GM18873 (cell line): ENCODE measurements around the gene SCO2.

Experiments used
- ATAC-seq: cut with Tn5 transposase; IDR thresholded peaks from one replicate; pipeline ENCODE4 v1.9.1; 2021; ENCODE audit warnings: mild to moderate bottlenecking, moderate library complexity, moderate number of reproducible peaks; ENCODE audit not compliant: unreplicated experiment, low FRiP score

The SCO2 gene

DNA sequence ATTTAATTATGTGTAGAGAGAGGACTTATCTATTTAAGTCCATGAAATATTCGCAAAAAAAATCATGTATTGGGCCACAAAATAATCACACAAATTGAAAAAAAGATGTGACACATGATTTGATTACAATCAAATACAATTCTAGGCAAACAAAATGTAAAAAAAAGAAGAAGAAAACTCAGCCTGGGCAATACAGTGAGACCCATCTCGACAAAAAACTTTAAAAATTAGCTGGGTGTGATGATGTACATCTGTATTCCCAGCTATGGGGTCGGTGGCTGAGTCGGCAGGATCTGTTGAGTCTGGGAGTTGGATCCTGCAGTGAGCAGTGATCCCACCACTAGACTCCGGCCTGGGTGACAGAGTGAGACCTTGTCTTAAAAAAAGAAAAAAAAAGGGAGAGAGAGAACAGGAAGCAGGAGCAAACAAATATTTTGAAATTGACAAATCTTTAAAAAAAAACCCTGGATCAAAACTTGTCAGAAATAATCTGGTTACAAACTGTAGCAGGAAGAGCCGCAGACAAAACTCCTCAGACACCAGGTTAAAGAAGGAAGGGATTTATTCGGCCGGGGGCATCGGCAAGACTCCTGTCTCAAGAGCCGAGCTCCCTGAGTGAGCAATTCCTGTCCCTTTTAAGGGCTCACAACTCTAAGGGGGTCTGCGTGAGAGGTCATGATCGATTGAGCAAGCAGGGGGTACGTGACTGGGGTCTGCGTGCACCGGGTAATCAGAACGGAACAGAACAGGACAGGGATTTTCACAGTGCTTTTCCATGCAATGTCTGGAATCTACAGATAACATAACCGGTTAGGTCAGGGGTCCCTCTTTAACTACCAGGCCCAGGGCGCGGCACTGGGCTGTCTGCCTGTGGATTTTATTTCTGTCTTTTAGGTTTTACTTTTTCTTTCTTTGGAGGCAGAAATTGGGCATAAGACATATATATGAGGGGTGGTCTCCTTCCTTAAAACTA is 7.7 kb upstream of the SCO2 start:
- no peak for ATAC-seq

GRCh38 chr22:50531962-50532674 is 6.7 kb upstream of the SCO2 start:
- no peak for ATAC-seq

- no peak for ATAC-seq
These were observed 6.2 kb upstream of the SCO2 start for GRCh38 chr22:50531546-50531961.

DNA sequence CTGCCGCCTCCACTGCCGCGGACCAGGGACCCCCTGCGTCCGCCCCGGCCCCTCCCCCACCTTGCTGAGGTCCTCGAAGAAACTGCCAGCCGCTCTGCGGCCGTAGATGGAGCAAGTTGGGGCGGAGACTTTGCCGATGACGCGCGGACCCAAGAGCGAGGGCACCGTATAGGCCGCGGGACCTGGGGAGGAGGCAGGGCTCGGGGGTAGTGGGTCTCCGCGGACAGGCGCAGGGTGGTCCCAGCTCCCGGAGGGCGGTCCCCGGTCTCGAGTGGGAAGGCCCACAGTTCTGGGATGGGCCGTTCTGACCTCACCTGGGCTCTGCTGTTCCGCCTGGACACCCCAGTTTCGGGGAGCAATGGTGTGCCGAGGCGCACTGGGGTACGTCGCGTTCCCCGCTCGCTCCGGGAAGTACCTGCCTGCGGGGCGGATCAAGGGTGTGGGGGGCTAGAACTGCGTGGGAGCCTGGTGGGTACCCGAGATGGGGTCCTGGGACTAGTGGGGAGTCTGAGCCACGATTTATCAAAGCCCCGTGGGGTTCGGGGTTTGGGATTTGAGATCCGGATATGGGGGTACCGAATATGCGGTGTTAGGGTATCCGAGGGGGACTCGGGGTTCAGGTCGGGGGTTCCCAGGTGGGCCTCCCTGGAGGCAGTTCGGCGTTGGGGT is 5.6 kb upstream of the SCO2 start:
- no peak for ATAC-seq

GRCh38 chr22:50530580-50530876 is 5.1 kb upstream of the SCO2 start:
- no peak for ATAC-seq

GRCh38 chr22:50529897-50530579 is 4.6 kb upstream of the SCO2 start, which contains the start of gene TYMP:
TYMP (minus strand) TSS chr22:50530012; CDS start chr22:50529709, 303 bp downstream.
- ATAC-seq: no peak

- ATAC-seq: no peak
These were observed 4.1 kb upstream of the SCO2 start for GRCh38 chr22:50529416-50529896.

GRCh38 chr22:50528682-50529415 is 3.5 kb upstream of the SCO2 start:
- no peak for ATAC-seq

GRCh38 chr22:50527921-50528681 is 2.7 kb upstream of the SCO2 start:
- no peak for ATAC-seq

GRCh38 chr22:50526834-50527801 is 1.7 kb upstream of the SCO2 start:
- no peak for ATAC-seq

- peak; percentile 13 for ATAC-seq
These were observed 873 bp upstream of the SCO2 start for GRCh38 chr22:50526108-50526833.

DNA sequence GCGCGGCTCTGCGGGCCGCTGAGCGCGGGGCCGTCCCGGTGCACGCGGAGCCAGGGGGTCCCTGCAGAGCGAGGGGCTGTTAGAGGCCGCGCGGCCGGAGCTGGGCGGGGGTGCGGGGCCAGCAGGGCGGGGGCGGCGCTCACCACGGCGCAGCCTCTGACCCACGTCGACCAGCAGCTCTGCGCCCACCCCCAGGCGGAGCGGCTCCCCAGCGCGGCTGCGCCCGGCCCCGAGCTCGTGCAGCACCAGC is 385 bp upstream of the SCO2 start:
- no peak for ATAC-seq

DNA sequence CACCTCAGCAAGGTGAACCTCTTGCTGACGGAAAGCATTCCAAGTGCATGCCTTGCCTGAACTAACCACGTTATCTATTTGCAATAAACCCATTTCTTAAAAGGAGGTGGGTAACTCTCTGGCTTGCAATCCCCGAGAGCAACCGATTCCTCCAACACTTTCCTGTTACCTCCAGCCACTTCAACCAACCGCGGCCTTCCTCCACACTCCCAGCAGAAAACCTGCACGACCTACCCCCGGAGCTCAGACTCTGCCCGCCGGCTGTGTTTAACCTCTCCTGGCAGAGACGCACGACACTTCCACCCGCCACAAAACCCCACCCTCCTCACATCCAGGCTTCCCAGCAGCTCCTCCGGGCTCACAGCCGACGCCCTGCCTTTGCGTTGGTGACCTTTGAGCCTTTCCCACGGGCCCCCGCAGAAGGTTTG is 708 bp downstream of the SCO2 start:
- no peak for ATAC-seq

DNA sequence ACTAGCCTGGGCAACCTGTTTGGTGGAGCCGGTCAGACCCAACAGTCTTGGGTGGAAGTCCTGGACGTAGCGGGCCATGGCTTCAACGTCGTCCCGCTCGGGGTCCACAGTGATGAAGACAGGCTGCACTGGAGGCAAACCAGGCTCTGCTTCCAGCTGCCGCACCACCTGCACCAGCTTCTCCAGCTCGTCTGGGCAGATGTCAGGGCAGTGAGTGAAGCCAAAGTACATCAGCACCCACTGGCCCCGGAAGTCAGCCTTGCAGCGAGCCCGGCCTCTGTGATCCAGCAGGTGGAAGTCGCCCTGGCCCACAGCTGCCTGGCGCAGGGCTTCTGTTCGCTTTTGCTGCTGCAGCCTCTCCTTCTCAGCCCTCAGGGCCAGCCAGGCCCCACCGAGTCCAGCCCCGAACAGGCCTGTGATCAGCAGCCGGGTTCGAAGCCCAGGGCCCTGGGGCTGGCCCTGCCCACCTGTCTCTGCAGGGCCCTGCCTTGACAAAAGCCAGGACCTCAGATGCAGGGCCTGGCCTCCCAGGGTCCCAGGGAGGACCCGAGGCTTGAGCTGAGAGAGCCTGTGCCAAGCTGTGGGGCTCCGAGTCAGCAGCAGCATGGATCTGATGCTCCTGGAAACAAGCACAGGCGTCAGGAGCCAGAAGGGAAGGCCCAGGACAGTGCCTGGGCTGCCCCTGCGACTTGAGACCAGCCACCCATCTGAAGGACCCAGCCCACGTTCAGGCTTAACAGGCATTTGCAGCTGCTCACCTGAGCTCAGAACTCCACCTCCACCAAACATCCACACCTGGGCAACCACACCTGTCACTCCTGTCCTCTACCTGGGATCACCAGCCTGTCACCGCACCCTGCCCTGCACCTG is 1.4 kb downstream of the SCO2 start:
- no peak for ATAC-seq

- no peak for ATAC-seq
These were observed 2.0 kb downstream of the SCO2 start for GRCh38 chr22:50523458-50523805.

GRCh38 chr22:50522806-50523438 is 2.5 kb downstream of the SCO2 start:
- ATAC-seq: no peak
